Measurements from ENCODE around the gene TTK.
A peak's percentile ranks its signal among the peaks of the same experiment; 100 is the strongest.

TTK gene

DNA sequence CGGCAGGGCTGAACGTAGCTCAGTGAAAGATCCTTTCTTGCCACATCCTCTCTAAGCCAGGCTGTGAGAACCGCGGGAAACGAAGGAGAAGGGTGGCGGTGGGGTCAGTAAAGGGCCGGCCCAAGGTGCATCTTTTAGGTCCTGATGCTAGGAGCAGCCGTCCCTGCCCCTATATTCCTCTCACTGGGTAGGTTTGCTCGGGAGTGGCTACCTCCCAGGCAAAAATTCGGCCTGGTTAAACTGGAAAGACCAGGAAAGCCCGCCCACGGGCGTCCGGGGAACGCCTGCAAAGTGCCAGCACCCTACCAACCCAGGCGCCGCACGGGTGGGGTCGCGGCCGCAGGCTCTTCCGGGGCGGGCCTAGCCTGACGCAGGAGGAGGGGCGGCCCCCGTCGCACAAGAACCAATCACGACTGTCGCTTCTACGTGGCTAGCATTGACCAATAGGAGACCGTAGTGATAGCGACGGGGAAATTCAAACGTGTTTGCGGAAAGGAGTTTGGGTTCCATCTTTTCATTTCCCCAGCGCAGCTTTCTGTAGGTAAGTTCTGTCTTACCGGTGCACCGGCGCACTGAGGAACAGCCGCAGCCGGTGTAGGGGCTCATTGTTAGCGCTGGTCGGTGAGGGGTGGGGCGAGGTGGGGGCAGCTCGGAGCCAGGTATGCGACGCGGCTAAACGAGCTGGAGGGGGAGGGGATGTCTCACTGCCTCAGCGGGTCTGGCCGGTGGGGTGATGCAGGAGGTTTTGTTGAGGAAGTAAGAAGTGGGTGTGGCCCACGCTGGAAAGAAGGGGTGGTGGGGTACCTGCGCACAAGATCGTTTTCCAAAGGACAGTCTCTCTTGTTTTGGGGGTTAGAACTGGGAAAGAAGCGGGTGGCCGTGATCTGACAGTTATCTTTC is at the start of gene TTK:
Gene TTK (plus strand): TSS at position 477 of the 900 bp plus-strand sequence. CDS start 1,195 bp downstream, outside the sequence.
- DNase-seq: peak; percentile 96

DNA sequence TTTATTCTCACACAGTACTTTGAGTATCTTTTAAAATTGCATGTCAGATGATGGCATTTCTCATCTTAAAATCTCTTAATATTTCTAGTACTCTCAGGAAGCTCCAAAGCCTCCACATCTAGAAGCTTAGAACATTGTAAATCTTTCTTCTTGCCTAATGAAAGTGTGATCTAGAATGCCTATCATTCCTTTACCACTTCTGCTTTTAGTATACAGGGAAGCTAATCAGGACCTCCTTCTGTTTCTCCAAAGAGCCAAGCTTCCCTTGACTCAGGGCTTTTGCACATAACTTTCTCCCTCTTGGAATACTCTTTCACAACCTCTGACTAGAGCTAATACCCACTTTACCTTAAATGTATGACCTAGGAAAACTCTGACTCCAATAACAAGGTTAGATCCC is 49.6 kb upstream of the TTK start:
- no peak for DNase-seq

DNA sequence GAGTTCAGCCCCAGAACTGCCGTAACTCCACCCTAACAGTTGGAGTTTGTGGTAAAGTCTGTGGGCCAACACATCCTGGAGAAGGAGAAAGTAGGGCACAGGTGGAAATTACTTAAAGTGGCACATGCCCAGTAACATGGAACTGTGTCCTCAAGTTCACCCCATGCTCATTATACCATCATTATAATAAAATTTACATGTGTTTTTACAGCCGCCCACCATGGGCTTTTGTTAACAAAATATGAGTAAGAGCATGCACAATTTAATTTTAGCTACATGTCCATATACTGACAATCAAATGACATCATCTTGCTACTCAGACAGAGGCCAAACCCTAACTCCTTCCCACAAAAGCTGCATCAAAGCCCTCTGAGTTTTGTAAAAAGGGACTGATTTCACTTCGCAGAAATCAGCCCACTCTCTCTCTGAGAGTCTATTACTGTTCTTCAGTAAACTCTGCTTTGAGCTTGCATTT is 39.8 kb upstream of the TTK start:
- DNase-seq: no peak

DNA sequence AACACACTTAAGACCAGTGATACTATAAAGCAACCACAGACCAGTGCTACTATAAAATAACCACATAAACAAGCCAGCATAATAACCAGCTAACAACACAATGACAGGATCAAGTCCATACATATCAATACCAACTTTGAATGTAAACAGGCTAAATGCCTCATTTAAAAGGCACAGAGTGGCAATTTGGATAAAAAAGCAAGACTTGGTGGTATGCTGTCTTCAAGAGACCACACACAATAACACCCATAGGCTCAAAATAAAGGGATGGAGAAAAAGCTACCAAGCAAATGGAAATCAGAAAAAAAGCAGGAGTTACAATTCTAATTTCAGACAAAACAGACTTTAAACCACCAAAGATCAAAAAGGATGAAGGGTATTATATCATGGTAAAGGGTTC is 37.3 kb upstream of the TTK start:
- no peak for DNase-seq

DNA sequence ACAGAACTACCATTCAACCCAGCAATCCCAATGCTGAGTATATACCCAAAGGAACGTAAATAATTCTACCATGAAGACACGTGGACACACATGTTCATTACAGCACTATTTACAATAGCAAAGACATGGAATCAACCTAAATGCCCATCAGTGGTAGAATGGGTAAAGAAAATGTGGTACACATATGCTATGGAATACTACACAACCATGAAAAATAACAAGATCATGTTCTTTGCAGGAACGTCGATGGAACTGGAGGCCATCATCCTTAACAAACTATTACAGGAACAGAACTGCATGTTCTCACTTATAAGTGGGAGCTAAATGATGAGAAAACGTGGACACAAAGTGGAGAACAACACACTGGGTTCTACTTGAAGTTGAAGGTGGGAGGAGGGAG is 34.7 kb upstream of the TTK start:
- no peak for DNase-seq

DNA sequence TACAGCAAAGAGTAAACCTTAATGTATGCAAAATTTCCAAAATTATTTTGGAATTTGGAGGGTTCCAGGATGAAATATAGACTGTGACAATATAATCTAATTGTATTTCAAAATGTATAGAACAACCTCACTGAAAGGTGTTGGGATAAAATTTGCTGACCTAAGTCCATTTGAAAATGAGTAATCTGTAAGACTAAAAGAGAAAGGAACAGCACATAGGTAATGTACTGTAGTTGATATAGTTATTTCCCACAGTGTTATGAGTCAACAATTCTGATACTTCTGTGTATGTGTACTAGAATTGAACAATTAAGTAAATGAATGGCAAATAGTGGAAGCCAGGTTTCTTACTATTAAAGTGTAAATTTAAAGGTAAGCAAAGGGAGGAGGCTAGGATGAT is 33.3 kb upstream of the TTK start:
- DNase-seq: no peak

DNA sequence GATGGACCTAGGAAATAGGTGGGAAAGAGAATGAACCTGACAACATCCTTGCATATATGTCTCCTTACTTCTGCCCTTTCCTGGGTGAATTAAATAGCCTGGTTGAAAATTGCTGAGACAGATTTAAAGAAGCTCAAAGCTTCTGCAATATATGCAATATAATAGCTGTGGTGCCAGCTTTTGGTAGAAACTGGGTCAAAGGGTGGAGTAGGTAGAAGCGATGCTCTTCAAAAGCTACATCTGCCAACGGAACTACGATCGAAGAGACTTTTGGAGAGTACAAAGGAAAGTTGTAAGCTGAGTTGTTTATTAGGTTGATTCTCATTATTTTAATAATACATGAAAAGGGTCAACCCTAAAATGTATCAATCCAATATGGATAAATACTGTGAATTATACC is 22.8 kb upstream of the TTK start:
- DNase-seq: no peak

DNA sequence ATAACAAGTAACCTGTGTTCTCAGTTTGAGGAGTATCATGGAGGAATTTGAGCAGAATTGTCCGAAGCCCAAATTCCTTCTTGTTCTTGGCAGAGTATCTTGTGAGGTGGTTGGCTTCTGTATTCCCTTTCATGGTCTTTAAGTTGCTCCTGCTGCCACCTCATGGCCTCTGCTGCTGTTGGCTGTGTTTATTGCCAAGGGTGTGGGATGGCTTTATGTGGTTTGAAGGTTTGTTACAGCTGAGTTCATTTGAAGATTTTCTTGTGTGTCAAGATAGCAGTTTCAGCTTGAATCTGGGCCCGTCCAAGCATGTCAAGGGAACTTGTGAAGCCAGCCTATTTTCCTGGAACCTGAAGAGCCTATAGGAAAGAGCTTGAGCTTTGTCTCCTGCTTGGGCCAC is 20.2 kb upstream of the TTK start:
- no peak for DNase-seq

DNA sequence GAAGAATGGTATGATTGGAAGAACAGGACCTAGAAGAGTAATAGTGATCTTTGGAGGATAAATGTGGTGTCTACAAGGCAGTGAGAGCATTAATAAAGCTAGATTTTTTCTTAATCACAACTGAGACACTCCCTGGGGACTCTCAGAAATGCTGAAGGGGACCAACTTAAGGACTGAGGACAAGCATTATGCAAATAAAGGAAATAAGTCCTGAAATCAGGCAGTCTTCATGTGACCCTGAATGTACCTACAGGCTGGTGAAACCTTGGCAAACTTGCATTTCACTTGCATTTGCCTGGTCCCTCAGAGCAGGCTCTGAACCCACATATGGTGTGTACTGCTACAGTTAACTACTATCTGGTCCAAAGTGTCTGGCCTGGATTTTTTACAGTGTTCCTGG is 19.3 kb upstream of the TTK start:
- DNase-seq: no peak

DNA sequence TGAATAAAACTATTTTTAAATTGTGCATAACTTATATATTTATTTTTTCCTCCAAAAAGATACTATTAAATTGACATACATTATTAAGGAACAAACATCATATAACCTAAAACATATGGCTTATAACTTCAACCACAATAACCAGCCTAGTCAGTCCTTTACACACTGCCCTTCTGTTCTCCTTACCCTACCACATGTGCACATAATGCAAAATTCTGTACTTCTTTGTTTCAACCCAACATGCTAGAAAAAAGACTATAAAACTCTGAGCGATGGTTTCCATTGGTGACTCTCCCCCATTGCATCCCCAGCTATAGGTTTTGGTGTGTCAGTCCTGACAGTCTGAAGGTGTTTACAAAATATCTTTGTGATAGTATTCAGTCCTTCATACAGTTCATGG is 14.8 kb upstream of the TTK start:
- DNase-seq: no peak

DNA sequence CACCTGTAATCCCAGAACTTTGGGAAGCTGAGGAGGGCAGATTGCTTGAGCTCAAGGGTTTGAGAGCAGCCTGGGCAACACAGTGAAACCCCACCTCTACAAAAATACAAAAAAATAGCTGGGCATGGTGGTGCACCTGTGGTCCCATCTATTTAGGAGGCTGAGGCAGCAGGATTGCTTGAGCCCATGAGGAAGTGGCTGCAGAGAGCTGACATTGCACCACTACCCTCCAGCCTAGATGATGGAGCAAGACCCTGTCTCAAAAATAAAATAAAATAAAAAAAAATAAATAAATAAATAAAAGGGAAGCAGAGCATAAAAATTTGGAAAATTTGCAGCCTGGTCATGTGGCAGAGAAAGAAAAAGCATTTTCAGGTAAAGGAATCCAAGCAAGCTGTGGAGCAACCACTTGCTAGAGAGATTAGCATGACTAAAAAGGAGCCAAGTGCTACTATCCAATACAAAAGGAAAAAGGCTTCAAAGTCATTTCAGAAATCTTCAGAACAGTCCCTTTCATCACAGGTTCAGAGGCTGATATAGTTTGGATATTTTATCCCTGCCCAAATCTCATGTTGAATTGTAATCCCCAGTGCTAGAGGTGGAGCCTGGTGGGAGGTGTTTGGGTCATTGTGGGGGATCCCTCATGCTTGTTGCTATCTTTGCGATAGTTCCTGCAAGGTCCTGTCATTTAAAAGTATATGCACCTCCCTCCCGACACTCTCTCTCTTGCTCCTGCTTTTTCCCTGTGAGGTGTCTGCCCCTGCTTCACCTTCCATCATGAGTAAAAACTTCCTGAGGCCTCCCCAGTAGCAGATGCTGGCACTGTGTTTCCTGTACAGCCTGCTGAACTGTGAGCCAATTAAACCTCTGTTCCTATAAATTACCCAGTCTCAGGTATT is 11.2 kb upstream of the TTK start:
- no peak for DNase-seq

DNA sequence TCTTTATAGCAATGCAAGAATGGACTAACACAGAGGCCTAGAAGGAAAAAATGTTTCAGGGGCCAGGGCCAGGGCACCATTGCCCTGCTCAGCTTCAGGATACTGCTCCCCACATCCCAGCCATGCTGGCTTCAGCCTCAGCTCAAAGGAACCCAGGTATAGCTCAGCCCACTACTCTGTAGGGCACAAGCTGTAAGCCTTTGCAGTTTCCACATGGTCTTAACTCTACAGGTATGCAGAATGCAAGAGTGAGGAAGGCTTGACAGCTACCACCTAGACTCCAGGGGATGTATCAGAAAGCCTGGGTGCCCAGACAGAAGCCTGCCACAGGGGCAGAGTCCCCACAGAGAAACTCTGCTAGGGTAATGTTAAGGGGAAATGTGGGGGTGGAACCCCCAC is 10.5 kb upstream of the TTK start:
- DNase-seq: no peak

DNA sequence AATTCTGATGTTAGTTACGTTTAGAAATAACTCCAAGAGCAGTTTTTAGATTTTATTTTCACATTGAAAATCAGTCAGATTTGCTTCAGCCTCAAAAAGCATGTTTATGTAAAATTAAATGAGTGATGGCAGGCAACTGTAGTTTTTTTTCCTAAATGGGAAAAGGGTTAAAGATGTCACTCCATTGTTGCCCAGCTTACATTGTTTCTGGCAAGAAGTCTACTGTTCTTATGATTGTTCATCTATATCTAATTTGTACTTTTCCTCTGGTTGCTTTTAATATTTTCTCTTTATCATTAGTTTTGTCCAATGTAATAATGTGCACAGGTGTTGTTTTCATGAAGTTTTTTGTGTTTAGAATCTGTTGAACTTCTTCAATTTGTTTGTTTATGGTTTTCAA is 6.7 kb upstream of the TTK start:
- no peak for DNase-seq

DNA sequence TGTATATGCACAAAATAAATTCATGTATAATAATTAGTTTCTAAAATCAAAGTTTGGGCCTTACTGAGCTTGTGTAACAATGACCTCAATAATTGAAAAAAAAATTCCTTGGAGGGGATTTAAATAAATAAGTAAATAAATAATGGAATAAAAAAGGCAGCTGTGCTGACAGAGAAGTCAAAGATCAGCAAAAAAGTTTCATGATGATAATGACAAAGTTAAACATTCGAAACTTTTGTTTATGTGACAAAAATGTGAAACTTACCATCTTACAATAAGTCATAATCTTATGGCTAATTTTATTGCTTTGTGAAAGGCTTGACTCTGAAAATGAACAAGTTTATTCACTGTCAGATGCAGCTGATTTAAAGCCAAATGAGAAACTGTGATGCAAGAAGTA is 3.1 kb upstream of the TTK start:
- DNase-seq: no peak

DNA sequence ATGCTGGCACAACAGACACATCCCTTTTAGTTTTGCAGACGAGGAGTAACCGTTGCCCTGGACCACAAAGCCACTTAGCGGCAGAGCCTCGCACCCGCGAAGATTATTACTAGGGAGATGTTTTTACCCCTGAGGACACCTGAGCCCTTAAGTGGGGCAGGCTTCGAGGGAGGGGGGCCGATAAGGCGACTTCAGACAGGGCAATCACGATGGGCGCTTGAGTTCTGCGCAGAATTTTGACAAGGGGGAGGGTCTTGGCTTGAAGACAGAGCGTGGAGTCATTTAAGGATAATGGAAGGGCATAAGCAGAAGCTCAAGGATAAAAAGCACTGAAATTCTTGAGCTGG is 650 bp upstream of the TTK start:
- DNase-seq: peak; percentile 1

DNA sequence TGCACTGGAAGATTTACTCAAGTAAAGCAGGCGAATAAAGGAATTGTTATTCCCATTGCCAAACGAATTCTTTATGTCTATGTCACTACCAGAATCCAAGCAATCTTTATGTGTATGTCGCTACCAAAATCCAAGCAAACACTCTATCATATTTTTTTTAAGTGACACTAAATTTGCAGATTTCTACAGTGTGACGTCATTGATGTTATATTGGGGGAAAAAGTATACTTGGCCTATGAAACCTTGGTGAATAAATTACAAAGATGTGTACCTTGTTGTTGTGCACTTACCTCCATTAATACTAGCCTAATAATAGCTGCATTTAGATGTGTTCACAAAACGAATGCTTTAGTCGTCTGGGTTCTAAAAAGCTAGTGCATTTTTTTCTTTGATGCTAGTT is 957 bp downstream of the TTK start:
- DNase-seq: no peak

DNA sequence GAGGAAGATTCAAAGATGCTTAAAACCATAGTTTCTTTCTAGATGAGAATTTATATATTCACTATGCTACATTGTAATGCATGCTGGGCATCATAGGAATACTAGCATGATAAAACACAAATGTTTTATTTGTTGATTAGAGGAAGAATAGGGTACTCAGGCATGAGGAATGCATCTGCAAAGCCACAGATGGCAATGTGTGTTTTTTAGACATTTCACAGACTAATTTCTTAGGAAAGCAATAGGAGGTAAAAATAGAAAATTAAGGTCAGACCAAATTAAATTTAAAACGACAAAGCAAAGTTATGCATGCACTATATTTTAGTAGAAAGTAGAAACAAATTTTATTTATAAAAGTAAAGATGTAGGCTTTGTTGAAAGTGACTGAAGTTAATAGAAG is 2.1 kb downstream of the TTK start:
- no peak for DNase-seq

DNA sequence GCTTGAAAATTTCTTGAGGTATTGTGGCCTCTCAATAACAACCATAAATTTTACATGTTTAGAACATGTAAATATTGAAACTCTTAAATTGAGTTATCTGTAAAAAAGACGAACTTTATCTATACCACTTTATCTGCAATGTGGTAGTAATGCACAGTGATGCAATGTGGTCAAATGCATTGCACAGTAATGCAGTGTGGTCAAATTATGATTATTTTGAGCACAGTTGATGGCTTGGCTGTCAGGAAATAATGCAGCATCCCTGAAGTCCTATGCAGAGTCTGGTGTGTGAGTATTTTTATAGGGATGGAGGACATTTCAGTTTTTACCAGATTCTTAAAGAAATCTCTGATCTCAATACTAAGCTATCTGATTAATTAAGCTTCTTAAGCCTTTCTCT is 5.1 kb downstream of the TTK start:
- no peak for DNase-seq

DNA sequence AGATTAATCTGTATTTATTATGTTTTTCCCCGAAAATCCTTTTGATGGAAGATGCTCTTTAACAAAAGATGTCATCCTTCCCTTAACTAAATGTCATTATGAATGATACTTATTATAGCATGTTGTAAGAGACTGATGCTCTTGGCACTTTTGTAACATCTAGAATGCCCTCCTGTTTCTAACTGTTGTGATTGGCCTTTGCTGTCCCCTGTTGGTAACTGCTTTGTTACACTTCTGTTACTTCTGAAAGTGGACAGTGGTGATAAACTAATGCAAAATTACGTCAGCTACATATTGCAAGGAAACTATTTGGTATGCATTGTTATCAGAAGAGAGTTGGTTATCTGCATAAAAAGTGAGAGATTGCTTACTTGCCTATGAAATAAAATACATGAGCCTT is 5.8 kb downstream of the TTK start:
- DNase-seq: no peak

DNA sequence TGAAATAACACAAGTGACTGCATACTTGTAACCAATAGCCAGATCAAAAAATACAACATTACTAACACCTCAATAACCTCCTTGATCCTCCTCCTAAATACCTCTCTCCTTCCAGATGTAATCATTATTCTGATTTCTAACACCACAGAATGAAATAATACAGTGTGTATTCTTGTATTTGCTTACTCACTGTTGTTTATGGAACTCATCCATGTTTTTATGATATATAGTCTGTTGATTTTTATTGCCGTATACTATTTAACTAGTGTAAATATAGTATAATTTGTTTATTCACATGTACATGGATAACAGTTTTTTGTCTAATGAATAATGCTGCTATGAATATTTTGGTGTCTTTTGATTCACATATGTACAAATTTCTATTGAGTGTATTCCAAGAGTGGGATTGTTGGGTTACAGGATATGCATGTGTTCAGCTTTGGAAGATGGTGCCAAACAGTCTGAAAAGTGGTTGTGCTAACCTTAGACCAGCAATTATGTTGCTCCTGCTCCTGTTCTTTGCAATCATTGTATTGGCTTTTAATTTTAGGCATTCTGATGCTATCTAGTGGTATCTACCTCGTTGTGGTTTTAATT is 11.5 kb downstream of the TTK start:
- no peak for DNase-seq

DNA sequence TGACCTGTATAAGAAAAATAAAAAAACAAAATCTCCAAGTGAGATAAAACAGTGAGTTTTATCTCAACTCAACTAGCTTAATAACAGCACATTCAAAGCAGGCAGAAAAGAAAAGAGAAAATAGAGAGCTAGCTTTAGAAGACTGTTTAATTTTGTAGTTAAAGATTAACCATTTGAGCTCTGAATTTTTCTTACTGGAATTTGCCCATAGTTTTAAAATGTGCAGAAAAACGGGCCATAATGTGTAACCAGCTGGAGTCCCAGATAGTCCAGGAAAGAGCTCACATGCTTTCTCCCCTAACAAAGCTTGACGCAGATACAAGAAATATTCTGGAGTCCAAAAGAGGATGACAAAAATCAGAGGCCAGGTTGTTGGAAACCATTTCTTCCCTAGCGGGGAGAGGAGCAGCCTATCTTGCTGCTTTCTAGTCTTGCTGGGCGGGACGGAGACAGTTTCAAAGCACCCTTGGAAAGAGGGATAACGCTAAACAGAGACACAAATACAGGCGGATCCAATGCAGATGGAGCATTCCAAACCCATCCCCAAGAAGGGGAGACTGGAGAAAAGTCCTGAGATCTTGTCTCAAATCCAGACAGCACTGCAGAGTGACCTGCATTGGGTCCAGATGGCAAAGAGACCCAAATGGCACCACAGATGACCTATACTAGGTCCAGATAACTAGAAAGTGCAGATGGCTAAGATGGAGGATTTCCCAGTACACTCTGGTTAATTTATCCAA is 16.1 kb downstream of the TTK start:
- no peak for DNase-seq

DNA sequence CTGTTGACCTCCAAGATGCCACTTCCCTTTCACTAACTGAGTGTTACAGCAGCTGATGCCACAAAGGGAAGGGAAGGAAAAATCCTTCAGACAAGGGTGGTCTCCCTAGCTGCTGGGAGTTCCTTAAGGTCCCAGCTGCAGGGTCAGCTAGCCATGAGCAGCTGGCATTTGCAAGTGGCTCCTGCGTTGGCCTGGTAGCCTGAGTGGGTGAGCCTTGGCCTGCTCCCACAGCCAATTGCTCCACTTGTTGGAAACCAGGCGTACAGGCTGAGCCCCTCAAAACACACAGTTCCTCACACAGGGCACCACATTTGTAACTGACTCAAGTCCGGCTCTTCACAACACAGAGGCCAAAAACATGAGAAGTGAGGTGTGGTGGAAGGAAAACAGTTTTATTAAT is 16.7 kb downstream of the TTK start:
- DNase-seq: no peak

DNA sequence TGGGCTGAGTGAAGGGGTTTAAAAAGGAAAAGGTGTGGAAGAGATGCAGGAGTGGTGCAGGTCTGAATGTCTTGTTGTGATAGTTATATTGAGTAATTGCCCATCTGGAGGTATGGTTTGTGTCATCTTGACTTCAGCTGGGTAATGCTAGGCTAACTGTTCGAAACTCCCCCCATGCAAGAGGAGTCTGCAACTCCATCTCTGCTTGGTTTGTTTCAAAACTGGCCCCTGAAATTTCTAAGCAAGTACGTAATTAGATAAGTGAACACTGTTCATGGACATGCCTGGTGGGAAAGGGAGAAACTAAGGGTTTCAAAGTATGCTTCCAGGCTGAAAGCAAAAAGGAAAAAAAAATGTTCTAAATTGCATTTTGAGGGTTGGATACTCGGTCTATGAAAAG is 17.1 kb downstream of the TTK start:
- no peak for DNase-seq
